Skin epidermis (tissue), 12 donors: ENCODE measurements around the gene CDC42EP5.
"Not testable (repeated sequence)": the region's sequence is repeated elsewhere in the genome, so short reads cannot be mapped to it uniquely, and the experiment has no call there.

Source experiments
- H3K27ac ChIP-seq, 21 experiments: fragments of 200-600 bp; sonication (generic) in 11 of 21; one replicate each; pipeline ENCODE4 v1.5.0; 2020; ENCODE audit warnings: mild to moderate bottlenecking in 3 of 21, inconsistent platforms in 2 of 21, moderate library complexity in 2 of 21
- H3K4me3 ChIP-seq, 7 experiments: fragments of 200-600 bp; sonication (generic) in 2 of 7; one replicate each; pipeline ENCODE4 v1.5.0; 2020; ENCODE audit warnings: inconsistent platforms in 2 of 7, mild to moderate bottlenecking in 2 of 7, moderate library complexity in 1 of 7

The CDC42EP5 gene

GRCh38 chr19:54473071-54473891, at the start of gene CDC42EP5:
Gene CDC42EP5, minus strand, starts transcription at chr19:54473296. Its CDS starts 7,749 bp downstream, at chr19:54465547.
- H3K27ac ChIP-seq, result peak within 1 kb of the TSS; percentile 5 to 84 (median 69)

GRCh38 chr19:54521860-54522513, 48.9 kb upstream of the CDC42EP5 start:
- Histone ChIP-seq H3K27ac (peak overlapping the region in 1 of 21 experiments; percentile 70), H3K4me3 (no peak overlapping the region)

More at GRCh38 chr19:54473071-54473891, at the start of gene CDC42EP5:
- peak within 1 kb of the TSS in 5 of 7 experiments; percentile 26 to 34 (median 32) for H3K4me3 ChIP-seq

- Histone ChIP-seq H3K27ac (peak overlapping the region in 1 of 21 experiments; percentile 70), H3K4me3 (no peak overlapping the region)
These were observed 48.1 kb upstream of the CDC42EP5 start for GRCh38 chr19:54521022-54521859.

- peak overlapping the region in 2 of 21 experiments; percentile 9 to 30 for H3K27ac ChIP-seq
These were observed 45.7 kb upstream of the CDC42EP5 start for GRCh38 chr19:54518844-54519243.

GRCh38 chr19:54517483-54517882, 44.4 kb upstream of the CDC42EP5 start:
- Histone ChIP-seq H3K27ac (no peak overlapping the region), H3K4me3 (no peak overlapping the region)

More at GRCh38 chr19:54518844-54519243, 45.7 kb upstream of the CDC42EP5 start:
- no peak overlapping the region for H3K4me3 ChIP-seq

- H3K4me3 ChIP-seq, result no peak overlapping the region
- no peak overlapping the region for H3K27ac ChIP-seq
These were observed 42.1 kb upstream of the CDC42EP5 start for GRCh38 chr19:54515156-54515555.

- H3K27ac ChIP-seq, H3K4me3 ChIP-seq: not testable (repeated sequence)
These were observed 36.3 kb upstream of the CDC42EP5 start for GRCh38 chr19:54509200-54509940.

GRCh38 chr19:54508487-54508886, 35.4 kb upstream of the CDC42EP5 start:
- H3K4me3 ChIP-seq, result not testable (repeated sequence)

GRCh38 chr19:54507824-54508223, 34.7 kb upstream of the CDC42EP5 start:
- no peak overlapping the region for H3K4me3 ChIP-seq

More at GRCh38 chr19:54508487-54508886, 35.4 kb upstream of the CDC42EP5 start:
- not testable (repeated sequence) for H3K27ac ChIP-seq

GRCh38 chr19:54507038-54507717, 34.1 kb upstream of the CDC42EP5 start:
- H3K4me3 ChIP-seq, result not testable (repeated sequence)
- peak overlapping the region in 1 of 21 experiments; percentile 59 for H3K27ac ChIP-seq

More at GRCh38 chr19:54507824-54508223, 34.7 kb upstream of the CDC42EP5 start:
- no peak overlapping the region for H3K27ac ChIP-seq

- H3K4me3 ChIP-seq, result no peak overlapping the region
- no peak overlapping the region for H3K27ac ChIP-seq
These were observed 33.0 kb upstream of the CDC42EP5 start for GRCh38 chr19:54506079-54506478.

- H3K4me3 ChIP-seq, H3K27ac ChIP-seq: not testable (repeated sequence)
These were observed 32.4 kb upstream of the CDC42EP5 start for GRCh38 chr19:54505542-54505941.

GRCh38 chr19:54502518-54503048, 29.5 kb upstream of the CDC42EP5 start, which contains the start of gene LAIR2:
Gene LAIR2, plus strand, starts transcription at chr19:54502831. Its CDS starts 88 bp downstream, at chr19:54502919.
- Histone ChIP-seq H3K4me3 (no peak within 1 kb of the TSS), H3K27ac (no peak within 1 kb of the TSS)

GRCh38 chr19:54498451-54498772, 25.3 kb upstream of the CDC42EP5 start:
- peak overlapping the region in 1 of 21 experiments; percentile 21 for H3K27ac ChIP-seq
- not testable (repeated sequence) for H3K4me3 ChIP-seq

GRCh38 chr19:54497747-54498450, 24.8 kb upstream of the CDC42EP5 start:
- H3K4me3 ChIP-seq, result not testable (repeated sequence)
- peak overlapping the region in 1 of 21 experiments; percentile 21 for H3K27ac ChIP-seq

GRCh38 chr19:54495284-54495683, 22.2 kb upstream of the CDC42EP5 start:
- not testable (repeated sequence) for H3K4me3 ChIP-seq, H3K27ac ChIP-seq

- no peak overlapping the region for H3K4me3 ChIP-seq
- no peak overlapping the region for H3K27ac ChIP-seq
These were observed 21.0 kb upstream of the CDC42EP5 start for GRCh38 chr19:54493967-54494585.
